Loucy (cell line): ENCODE data around the gene RPUSD1.

Experiments used
- CTCF ChIP-seq: fragments of 200-600 bp; sonication (generic); conservative IDR thresholded peaks from 2 replicates; pipeline ENCODE4 v1.5.1; 2014; ENCODE audit warnings: mild to moderate bottlenecking, antibody characterized with exemption, low read length
- EZH2phosphoT487 ChIP-seq: fragments of 200-600 bp; IDR thresholded peaks from 2 replicates; pipeline ENCODE4 v1.6.1; 2018; ENCODE audit warnings: antibody characterized with exemption, mild to moderate bottlenecking, moderate library complexity, borderline replicate concordance

GRCh38 chr16:750485-750884 lies 37.7 kb downstream of the RPUSD1 start:
- TF ChIP-seq CTCF (no peak), EZH2phosphoT487 (no peak)
